ENCODE data around the gene HEXIM1. TPM values are rescaled to one million over a fixed set of nuclear protein-coding genes. Genes with fewer than 3 reads are reported as not detected.

HEXIM1 gene
- total RNA-seq (10 to 100 TPM; 41.0 to 60.9 (median 49.4) TPM), polyA plus RNA-seq (10 to 100 TPM; 21.6 to 38.8 (median 24.7) TPM)

GRCh38 chr17:45148183-45149036 lies at the start of gene HEXIM1:
Gene HEXIM1, plus strand, starts transcription at chr17:45148475. Its CDS starts 716 bp downstream, at chr17:45149191.
- 0% methylated on average over 58 of the region's 58 CpGs for WGBS, 2 donors
- Histone ChIP-seq H3K36me3 (no peaks in the 10 kb centered on the region), H3K4me1 (peaks cover 6 to 59% (median 50%) of the 10 kb centered on the region in 4 donors), H3K27ac (peak within 1 kb of the TSS; percentile 97 to 99 (median 98)), H3K27me3 (no peaks in the 10 kb centered on the region), H3K9me3 (no peaks in the 10 kb centered on the region), H3K4me3 (peak within 1 kb of the TSS; percentile 81 to 92 (median 89))
- DNase-seq: peak; percentile 100
- TF ChIP-seq CTCF (IDR thresholded peaks at IDR 0.05): no peak
- TF ChIP-seq POLR2A (IDR thresholded peaks at IDR 0.05): peak; percentile 100
- TF ChIP-seq POLR2AphosphoS5 (IDR thresholded peaks at IDR 0.05): peak; percentile 99 to 100 (median 100)
- TF ChIP-seq EP300 (IDR thresholded peaks at IDR 0.05): peak in 1 of 4 donors; percentile 68
- intact Hi-C loops (cut with DNase I): loop anchor here (1.0 to 10.0 kb wide), 5 partner anchors 13 to 954 kb away; partner anchors contain the start of genes ATXN7L3, HEXIM2, MAP3K14 and PLCD3

GRCh38 chr17:45098869-45099616 lies 49.2 kb upstream of the HEXIM1 start:
- Histone ChIP-seq H3K9me3 (no peaks in the 10 kb centered on the region), H3K4me3 (no peak overlapping the region), H3K36me3 (peaks cover 45 to 82% (median 64%) of the 10 kb centered on the region in 4 donors), H3K27me3 (no peaks in the 10 kb centered on the region), H3K4me1 (peaks cover 0 to 25% (median 21%) of the 10 kb centered on the region in 4 donors), H3K27ac (peak overlapping the region; percentile 30 to 79 (median 50))
- DNase-seq: peak; percentile 97
- TF ChIP-seq POLR2AphosphoS5 (IDR thresholded peaks at IDR 0.05): peak in 2 of 4 donors; percentile 6 to 37
- TF ChIP-seq EP300 (IDR thresholded peaks at IDR 0.05): no peak
- TF ChIP-seq CTCF (IDR thresholded peaks at IDR 0.05): peak; percentile 77 to 92 (median 86)
- WGBS, 2 donors: 42 to 51% methylated on average over 9 of the region's 9 CpGs
- intact Hi-C loops (cut with DNase I): loop anchor here (1.0 to 2.0 kb wide), 3 partner anchors 32 to 179 kb away; no protein-coding TSS in a partner anchor

- H3K4me1 ChIP-seq: peaks cover 0 to 26% (median 22%) of the 10 kb centered on the region in 4 donors
- WGBS, 2 donors: 87% methylated on average over 9 of the region's 9 CpGs
- H3K27ac ChIP-seq: peak overlapping the region in 2 of 4 donors; percentile 26 to 56
- DNase-seq: no peak
- no peaks in the 10 kb centered on the region for H3K27me3 ChIP-seq
- intact Hi-C loops (cut with DNase I): no loop called here
- H3K9me3 ChIP-seq: no peaks in the 10 kb centered on the region
- H3K4me3 ChIP-seq: no peak overlapping the region
- no peak for TF ChIP-seq POLR2A (IDR thresholded peaks at IDR 0.05)
- TF ChIP-seq CTCF (IDR thresholded peaks at IDR 0.05): no peak
- TF ChIP-seq POLR2AphosphoS5 (IDR thresholded peaks at IDR 0.05): no peak
- no peak for TF ChIP-seq EP300 (IDR thresholded peaks at IDR 0.05)
- peaks cover 47 to 92% (median 74%) of the 10 kb centered on the region in 4 donors for H3K36me3 ChIP-seq
Observed at GRCh38 chr17:45101546-45101882, 46.8 kb upstream of the HEXIM1 start.

- Histone ChIP-seq H3K27ac (peak overlapping the region in 2 of 4 donors; percentile 26 to 56), H3K9me3 (no peaks in the 10 kb centered on the region), H3K4me3 (no peak overlapping the region), H3K27me3 (no peaks in the 10 kb centered on the region), H3K36me3 (peaks cover 41 to 92% (median 71%) of the 10 kb centered on the region in 4 donors), H3K4me1 (peaks cover 0 to 33% (median 28%) of the 10 kb centered on the region in 4 donors)
- TF ChIP-seq POLR2A (IDR thresholded peaks at IDR 0.05) (no peak), CTCF (IDR thresholded peaks at IDR 0.05) (no peak), POLR2AphosphoS5 (IDR thresholded peaks at IDR 0.05) (no peak), EP300 (IDR thresholded peaks at IDR 0.05) (no peak)
- DNase-seq: no peak
- intact Hi-C loops (cut with DNase I): no loop called here
- 92% methylated on average over 12 of the region's 12 CpGs for WGBS, 2 donors
Observed at GRCh38 chr17:45101883-45102811, 46.1 kb upstream of the HEXIM1 start.
